GM19193 (cell line): ENCODE results near the gene PRKAG1.

ENCODE experiments used
- POLR2A ChIP-seq: IDR thresholded peaks from 4 replicates; pipeline ENCODE4 v1.6.1; 2011; ENCODE audit not compliant: insufficient read depth, insufficient read length; ENCODE audit errors: extremely low read depth

PRKAG1 gene

DNA sequence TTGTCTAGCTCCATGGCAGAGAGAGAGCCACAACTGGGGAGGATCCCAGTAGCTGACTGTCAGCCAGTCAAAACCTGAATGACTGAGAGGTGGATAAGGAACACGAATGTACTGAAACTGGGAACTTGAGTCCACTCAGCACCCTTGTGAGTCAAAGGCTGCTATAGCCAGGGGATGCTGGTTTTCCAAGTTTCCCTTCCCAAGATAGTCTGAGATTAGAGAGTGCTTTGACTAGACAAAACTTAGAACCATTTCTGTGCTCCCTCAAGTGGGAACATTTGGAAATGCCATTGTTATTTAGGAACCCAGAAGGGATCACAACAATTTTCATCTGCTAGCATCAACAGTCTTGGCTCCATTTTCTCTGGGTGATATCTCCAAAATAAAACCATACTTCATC is 4.0 kb downstream of the PRKAG1 start:
- no peak for TF ChIP-seq POLR2A

DNA sequence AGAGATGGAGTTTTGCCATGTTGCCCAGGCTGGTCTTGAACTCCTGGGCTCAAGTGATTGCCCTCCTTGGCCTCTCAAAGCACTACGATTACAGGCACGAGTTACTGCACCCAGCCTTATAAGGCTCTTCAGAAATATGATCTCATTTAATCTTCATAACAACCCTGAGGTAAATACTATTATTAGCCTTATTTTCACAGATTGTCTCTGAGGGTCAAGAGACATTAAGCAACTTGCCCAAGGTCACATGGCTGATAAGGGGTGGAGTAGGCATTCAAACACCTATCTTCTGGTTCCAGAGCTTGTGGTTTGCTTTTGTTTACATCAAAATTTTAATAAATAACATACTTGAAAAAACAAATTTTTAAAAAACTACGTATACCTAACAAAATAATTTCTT is 5.1 kb downstream of the PRKAG1 start:
- TF ChIP-seq POLR2A = no peak

DNA sequence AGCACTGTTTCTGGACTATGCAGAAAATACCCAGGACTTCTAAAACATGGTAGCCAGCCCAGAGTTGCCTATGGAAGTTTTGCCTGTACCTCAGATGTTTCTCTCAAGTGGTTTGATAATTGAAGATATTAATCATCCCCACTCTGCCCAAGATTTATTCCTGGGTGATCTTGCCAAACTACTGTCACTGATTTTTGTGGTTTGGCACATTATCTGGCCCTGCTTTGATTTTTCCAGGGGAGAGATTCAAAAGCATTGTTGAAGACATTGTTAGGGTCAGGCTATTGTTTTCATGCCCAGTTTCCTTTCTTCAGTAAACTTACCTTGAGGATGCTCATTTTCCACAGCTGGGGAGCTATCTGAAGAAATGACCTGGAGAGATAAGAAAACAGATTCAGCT is 5.8 kb downstream of the PRKAG1 start:
- TF ChIP-seq POLR2A = no peak

DNA sequence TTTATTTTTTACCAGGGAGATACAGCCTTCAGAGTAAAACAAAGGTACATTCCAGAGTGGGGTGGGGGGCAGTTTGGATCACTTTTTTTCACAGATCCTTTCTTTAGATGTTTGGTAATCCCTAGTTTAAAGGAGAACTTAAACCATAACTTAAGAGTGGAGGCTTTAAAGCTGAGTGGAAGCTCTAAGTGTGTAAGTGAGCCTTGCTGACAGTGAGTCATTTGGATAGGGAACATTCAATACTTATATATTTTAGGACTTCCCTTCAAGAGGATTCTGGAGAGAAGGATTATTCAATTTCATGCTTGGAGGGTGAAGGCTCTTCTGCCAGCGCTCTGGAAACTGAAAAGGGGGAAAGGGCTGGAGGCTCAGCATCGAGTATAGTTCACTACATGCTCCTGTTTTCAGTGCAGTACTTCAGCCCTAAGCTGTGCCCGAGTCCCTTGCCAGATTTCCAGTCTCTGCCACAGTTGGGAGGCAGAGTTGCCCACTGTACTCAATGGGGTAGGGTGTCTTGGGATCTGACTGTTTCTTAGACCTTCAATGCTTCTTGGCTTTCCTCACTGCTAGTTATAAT is 8.4 kb downstream of the PRKAG1 start:
- no peak for TF ChIP-seq POLR2A

DNA sequence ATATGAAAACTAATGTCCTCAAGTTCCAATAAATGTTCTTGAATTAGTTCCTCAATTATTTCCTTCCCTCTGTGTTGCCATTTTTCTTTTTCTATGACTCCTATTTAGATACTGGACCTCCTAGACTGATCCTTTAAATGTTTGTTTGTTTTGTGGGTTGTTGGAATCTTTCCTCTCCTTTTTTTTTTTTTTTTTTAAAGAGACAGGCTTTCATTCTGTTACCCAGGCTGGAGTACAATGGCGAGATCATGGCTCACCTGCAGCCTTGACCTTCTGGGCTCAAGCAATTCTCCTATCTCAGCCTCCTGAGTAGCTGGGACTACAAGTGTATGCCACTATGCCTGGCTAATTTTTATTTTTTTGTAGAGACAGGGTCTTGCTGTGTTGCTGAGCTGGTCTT is 9.6 kb downstream of the PRKAG1 start:
- TF ChIP-seq POLR2A = no peak

DNA sequence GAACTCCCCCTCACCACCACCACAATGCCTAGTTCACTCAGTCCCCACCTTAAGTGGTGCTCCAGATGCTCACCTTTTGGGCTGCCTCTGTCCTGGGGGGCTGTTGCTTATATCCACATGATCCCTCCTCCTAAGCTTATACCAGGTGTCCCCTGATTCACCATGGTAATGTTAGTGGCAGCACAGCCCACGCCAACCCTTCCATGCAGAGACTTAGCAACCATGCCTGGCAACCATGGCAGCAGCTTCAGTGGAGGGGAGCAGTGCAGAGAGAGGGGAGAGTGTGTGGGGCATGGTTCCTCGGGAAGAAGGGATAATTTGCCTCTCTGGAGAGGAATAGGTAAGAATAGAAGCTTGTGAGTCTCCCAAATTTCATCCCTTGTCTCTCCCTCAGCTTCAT is 18.2 kb downstream of the PRKAG1 start:
- TF ChIP-seq POLR2A = no peak

DNA sequence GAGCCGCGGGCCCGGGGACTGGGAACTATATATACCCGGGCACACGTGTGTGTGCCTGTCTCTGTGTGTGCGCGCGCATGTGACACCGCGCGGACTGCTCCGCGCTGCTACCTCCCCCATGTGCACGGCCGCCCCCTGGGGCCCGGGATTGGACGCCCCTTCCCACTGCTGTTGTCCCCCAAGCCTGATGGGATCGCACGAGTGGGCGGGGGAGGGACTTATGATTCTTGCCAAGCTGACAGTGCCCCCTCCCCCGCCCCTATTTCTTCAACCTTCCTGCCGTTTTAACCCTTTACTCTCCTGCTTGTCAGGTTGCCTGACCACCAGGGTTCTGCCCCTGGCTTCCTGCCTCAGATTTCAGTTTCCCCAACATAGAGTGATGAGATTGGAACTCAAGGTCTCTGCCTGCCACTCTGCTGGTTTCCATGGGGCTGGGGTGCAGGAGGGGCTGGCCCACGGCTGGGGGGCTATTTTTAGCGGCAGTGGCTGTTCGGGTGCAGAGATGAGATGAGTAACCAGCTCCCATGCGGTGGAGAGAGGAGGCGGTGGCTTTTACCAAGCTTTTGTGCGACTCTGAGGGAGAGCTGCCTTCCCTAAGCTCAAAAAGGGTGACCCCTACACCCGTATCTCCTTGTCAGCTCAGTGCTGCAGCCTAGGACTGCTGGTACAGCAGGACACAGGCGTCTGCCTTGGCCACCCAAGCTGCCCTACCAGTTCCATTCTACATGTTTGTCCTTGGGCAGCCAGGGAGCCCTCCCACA is 19.0 kb downstream of the PRKAG1 start, which contains the start of gene DDN:
TSS of gene DDN (minus strand) at position 5 of the 761 bp plus-strand sequence. CDS start 88 bp downstream, outside the sequence.
- TF ChIP-seq POLR2A = peak; percentile 57

DNA sequence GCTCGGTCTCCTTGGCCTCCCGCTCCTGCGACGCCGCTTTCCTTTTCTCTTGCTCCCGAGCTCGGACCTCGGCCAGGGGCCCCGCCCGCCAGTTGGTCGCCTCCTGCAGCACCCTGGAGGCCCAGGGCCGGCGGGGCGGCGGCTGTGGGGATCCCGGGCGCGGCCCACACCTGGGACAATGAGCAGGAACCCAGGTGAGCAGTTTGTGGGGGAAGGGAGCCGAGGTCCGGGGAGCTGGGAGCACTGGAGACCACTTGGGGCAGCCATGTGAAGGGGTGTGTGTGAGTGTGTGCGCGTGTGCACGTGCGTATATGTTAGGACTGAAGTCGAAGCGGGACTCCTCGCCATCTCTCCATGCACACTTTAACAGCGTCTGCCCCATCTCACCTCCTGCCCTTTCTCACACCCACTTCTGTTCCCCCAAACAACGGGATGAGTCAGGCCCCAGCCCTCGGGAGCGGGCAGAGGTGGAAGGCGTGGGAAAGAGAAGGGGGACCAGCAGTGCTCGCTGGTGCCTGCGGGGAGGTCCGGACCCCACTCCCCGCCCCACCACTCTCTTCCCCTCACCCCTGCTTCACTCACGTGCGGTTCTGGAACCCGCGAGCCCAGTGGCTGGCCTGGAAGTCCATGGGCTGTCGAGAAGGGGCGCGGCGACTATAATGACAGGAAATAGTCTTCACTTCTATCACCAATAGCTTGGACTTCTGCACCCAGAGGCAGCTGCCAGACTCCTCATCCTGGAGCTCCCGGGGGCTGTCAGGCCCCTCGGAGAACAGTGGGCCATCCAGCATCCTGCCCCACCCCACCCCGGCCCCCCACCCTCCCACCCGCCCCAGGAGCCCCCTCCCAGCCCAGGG is 19.9 kb downstream of the PRKAG1 start:
- no peak for TF ChIP-seq POLR2A

DNA sequence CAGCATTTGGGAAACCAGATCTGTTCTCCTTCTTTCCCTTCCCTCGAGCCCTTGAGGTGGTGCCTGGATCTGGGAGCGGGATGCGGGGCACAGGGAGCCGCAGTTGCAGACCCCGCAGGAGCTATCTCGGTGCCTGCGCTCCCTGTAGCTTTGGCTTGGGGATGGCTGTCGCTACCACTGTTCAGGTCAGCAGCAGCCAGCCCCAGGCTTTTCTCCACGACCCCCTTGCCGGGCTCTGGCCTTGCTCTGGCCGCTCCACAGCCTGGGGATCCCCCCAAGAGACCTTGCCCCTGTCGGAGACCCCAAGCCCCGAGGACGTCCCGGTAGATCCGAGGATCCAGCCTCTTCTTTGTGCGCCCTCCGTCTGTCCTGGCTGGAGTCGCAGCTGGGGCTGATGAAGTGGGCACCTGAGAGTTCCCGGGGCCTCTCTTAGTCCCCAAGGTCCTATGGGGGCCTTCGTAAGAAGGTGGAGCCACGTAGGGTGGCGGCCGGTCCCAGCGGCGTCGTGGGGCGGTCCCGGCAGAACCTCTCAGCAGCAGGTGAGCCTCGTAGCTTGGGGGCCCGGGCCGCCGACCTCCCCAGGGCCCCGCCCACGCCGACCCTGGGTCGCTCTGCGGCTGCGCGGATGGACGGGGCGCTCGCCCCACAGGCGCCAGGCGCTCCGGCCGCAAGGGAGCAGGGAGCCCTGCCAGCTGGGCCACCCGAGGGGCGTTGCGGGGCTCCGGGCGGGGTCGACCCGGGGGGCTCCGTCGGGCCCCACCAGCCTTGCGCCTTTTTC is 20.7 kb downstream of the PRKAG1 start:
- peak; percentile 42 for TF ChIP-seq POLR2A

DNA sequence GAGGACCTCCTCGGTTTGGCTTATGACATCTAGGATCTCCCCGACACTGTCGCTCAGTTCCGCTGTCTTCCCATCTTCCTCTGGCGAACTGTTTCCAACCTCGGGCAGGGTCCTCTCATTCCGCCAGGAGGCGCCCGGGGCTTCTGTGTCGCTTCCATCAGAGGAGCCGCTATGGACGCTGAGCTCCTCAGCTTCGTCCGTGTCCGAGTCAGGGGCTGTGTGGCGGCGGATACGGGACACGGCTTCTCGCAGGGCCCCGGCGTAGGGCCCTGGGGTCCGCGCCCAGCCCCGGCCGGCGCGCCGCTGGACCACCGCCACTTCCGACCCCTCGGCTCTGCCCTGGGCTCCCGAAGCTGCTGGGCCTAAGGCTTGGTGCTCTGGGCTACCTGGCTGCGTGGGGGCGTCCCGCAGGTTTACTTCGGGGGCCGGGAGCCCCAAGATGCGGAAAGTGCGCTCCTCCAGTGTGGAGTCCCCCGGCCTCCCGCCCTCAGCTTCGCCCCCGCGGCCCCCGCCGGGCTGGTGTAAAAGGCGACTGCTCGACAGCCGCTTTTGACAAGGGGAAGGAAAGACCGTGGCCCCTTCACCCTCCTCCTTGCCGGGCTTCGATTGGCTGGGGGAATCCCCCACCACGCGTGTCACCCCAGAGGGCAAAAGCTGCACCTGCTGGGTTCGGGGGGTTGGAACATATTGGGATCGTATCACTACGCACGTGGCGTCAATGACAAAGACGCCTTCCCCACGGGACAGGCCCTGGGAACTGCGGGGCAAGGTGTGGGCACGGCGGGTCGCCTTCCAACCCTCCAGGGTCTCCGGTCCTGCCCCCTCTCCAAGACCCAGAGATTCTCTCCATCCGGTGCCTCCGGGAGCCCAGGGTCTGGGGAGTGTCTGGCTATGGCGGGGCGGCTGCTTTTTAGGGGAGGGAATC is 21.5 kb downstream of the PRKAG1 start:
- TF ChIP-seq POLR2A = no peak

DNA sequence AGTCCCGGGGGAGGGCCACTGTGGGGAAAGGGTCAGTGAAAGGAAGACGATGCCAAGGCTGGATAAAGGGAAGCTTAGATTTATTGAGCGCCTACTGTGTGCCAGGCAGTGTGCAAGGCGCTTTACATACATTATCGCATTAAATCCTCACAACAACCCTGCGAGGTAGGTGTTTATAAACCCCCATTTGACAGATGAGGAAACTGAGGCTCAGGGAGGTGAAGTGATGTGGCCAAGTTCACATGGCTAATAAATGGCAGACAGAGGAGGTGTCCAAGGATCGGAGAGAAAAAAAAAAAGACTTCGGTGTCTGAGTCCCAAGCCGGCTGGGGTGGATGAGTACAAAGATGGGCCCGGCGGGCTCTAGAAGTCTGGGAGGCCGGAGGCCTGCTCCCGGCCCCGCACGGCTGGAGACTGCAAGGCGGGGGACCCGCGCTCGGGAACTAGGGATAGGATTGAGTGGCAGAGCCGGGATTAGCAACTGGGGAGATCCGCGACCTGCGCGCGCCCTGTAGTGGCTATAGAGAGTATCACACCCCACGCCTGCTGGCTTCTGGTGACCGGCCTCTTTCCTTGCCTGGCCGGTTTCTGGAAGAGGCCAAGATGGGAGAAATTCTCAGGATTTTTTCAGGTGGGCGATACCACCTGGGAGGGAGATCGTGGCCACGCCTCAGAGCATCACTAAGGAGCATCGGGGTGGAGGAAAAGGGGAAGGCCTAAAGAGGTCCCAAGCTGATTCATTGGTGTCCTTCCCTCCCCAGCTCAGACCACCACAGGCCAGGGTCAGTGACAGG is 23.3 kb downstream of the PRKAG1 start:
- TF ChIP-seq POLR2A = no peak

DNA sequence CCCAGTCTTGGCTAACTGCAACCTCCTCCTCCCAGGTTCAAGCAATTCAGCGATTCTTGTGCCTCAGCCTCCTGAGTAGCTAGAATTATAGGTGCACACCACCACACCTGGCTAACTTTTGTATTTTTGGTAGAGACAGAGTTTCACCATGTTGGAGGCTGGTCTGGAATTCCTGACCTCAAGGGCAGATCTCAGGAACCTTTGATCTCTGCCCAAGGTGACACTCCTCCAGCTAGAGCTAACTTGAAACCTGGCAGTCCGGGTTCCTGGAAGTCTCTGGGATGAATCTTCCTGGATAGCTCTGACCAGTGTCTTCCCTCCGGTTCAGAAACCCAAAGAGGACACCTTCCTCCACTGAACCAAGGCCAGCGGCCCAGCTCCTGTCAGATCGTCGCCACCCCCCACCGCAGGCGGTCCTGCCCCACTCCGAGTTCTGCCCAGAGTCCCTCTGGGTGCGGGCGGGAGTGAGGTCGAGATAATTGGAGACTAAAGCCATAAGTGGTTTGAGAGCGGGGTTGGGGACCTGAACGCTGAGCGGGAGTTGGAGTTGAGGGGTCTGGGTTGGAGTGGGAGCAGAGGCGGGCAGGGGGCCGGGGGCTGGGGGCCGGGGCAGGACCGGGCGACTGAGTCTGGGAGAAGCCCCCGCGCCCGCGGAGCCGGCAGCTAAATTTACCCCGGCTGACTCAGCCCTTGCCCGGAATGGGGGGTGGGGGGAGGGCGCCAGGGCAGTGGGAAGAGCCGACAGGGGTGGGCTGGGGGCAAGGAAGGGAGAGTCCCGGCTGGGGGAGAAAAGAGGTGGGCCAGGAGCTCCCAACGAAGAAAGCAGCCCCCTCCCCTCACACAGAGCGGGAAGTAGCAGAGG is 24.1 kb downstream of the PRKAG1 start:
- TF ChIP-seq POLR2A = no peak
